NCI-H82 treated with DMSO at 0.1 percent for 48 hours (cell line): ENCODE data around the gene TACR3.
"Not testable (repeated sequence)": the region's sequence is repeated elsewhere in the genome, so short reads cannot be mapped to it uniquely, and the experiment has no call there.

Experiments
- DNase-seq: peaks from one replicate; lab custom pipeline; 2025; ENCODE audit not compliant: unreplicated experiment; lab: John Stamatoyannopoulos, UW

TACR3 gene, protein sequence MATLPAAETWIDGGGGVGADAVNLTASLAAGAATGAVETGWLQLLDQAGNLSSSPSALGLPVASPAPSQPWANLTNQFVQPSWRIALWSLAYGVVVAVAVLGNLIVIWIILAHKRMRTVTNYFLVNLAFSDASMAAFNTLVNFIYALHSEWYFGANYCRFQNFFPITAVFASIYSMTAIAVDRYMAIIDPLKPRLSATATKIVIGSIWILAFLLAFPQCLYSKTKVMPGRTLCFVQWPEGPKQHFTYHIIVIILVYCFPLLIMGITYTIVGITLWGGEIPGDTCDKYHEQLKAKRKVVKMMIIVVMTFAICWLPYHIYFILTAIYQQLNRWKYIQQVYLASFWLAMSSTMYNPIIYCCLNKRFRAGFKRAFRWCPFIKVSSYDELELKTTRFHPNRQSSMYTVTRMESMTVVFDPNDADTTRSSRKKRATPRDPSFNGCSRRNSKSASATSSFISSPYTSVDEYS

DNA sequence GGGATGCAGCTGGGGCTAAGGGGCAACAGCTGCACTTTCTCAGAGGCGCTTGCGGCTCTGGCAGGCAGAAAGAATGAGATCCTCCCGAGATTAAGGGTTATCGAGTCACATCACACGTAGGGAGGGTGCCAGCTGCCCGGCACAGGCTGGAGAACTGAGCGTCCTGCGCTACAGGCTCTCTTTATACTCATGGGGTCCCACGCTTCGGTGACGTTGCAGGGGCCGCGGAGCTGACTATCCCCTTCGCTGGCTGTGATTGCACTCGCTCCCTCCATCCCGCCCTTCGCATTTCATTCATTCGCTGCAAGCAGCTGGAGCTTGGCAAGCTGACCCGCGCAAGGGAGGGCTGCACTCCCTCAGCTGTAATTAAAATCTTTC, at the start of gene TACR3:
TACR3 (minus strand) TSS at position 156 of the 378 bp plus-strand sequence. CDS start 310 bp downstream, outside the sequence.
- DNase-seq: no peak

- no peak for DNase-seq
Measured at GRCh38 chr4:103757631-103758030, 37.8 kb upstream of the TACR3 start.

GRCh38 chr4:103756741-103757140, 37.0 kb upstream of the TACR3 start:
- no peak for DNase-seq

DNA sequence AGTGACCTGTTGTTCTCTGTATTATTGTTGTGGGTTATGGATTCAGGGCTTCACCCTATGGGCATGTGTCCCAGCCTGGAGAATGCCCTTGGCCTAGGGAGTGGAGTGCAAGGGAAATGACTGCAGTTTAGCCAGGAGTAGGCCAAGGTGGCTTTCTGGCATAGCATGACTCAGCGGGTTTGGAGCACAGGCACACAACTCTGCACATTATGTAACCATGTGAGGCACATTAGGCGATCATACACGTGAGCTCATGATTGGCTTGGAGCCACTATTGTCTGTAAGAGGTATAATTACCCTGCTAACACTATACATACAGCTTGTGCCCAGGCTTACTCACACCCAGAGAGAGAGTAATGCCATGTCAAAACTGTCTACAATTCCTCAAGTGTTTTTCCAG, 35.1 kb upstream of the TACR3 start:
- DNase-seq: no peak

- DNase-seq: no peak
Measured at GRCh38 chr4:103753868-103754653, 34.3 kb upstream of the TACR3 start.

DNA sequence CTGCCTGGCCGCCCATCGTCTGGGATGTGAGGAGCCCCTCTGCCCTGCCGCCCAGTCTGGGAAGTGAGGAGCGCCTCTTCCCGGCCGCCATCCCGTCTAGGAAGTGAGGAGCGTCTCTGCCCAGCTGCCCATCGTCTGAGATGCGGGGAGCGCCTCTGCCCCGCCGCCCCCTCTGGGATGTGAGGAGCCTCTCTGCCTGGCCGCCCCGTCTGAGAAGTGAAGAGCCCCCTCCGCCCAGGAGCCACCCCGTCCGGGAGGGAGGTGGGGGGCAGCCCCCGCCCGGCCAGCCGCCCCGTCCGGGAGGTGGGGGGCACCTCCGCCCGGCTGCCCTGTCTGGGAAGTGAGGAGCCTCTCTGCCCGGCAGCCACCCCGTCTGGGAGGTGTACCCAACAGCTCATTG, 3.4 kb upstream of the TACR3 start:
- not testable (repeated sequence) for DNase-seq

GRCh38 chr4:103721251-103721650, 1.5 kb upstream of the TACR3 start:
- DNase-seq: no peak

DNA sequence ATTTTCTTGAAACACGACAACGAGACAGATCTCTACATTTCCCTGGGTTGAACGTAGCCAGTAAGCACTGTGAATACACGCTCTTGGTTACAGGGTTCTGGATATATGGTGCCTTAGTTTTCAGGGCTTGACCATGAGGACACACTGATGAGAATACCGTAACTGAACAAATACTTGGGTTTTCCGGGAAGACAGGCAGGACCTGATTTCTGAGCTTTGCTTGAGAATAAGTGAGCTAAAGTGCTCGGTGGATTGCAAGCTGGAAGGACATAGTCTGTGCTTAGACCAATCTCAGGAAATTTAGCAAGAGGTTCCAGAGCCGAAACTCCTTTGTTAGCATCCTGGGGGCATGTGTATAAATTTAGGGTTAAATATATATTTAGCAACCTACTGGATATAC, 876 bp upstream of the TACR3 start:
- no peak for DNase-seq

DNA sequence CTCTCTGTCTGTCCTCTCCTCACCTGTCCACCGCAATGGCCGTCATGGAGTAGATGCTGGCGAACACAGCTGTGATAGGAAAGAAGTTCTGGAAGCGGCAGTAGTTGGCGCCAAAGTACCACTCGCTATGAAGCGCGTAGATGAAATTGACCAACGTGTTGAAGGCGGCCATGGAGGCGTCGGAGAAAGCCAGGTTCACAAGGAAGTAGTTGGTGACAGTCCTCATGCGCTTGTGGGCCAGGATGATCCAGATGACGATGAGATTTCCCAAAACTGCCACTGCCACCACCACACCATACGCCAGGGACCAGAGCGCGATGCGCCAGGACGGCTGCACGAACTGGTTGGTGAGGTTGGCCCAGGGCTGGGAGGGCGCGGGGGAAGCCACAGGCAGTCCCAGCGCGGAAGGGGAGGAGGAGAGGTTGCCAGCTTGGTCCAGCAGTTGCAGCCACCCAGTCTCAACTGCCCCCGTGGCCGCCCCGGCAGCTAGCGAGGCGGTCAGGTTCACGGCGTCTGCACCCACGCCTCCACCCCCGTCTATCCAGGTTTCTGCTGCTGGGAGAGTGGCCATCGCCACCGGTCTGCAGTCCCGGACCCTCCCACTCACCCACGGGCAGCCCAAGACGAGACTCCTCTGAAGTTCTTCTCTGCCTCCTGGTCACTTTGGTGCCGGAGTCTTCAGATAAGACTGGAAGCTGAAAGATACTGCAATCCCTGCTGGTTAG, 518 bp downstream of the TACR3 start:
- DNase-seq: no peak

DNA sequence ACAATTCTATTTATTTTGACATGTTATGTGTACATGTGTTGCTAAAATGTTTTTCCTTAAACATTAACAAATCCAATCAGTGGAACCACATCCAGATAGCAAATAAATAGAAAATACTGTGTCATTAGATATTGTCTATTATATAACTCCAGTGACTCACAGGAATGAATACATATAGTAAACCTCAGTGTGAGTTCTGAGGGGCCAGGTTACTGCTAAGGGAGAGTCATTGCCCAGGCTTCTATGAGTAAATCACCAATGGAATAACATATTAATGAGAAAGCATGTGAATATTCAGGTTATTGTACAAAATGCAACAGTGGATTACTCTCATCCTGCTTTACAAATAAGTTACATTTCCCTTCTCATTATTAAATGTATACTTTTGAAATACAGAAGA, 27.2 kb downstream of the TACR3 start:
- DNase-seq: no peak

DNA sequence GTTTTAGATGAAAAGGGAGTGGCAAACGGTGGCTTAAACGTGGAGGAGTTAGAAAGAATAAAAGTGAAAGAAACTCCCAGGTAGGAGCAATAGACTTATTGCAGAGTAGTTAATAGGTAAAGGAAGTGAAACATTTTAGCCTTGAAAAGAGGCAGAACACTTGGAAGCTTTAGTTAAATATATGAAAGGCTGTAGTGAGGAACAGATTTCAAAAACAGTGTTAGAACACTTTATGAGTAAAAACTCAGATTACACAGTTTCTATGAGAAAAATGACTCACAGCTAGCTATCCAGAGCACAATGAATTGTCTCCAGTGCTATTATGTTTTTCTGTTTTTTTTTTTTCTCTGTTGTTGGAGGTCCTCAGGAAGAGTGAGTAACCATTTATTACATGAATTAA, 45.8 kb downstream of the TACR3 start:
- no peak for DNase-seq

- not testable (repeated sequence) for DNase-seq
Measured at GRCh38 chr4:103666764-103667163, 53.0 kb downstream of the TACR3 start.

GRCh38 chr4:103664436-103665075, 55.2 kb downstream of the TACR3 start:
- no peak for DNase-seq

DNA sequence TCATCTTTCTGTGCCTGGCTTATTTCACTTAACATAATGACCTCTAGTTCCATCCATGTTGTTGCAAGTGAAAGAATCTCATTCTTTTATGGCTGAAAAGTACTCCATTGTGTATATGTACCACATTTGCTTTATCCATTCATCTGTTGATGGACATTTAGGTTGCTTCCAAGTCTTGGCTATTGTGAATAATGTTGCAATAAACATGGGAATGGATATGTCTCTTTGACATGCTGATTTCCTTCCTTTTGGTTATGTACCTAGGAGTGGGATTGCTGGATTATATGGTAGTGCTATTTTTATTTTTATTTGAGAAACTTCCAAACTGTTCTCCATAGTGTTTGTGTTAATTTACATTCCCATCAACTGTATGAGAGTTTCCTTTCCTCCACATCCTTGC, 71.2 kb downstream of the TACR3 start:
- no peak for DNase-seq

- DNase-seq: no peak
Measured at GRCh38 chr4:103645991-103646390, 73.8 kb downstream of the TACR3 start.

DNA sequence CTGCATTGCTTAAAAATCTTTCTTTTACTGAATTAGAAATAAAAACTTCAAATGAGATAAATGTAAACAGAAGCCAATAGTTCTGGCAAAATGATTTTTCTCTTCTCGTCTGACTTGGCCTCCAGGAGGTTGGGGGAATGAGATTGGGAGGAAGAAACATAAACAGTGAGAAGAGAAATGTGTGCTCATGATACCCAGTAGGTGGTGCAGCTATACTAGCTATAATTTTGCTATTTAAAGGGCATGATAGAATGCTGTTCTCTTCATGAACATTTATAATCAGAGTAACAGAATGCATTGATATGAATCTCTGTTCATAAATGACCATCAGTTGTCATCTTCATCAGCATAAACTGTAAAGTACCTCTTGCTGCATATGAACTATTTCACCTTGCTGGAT, 85.5 kb downstream of the TACR3 start:
- DNase-seq: no peak

DNA sequence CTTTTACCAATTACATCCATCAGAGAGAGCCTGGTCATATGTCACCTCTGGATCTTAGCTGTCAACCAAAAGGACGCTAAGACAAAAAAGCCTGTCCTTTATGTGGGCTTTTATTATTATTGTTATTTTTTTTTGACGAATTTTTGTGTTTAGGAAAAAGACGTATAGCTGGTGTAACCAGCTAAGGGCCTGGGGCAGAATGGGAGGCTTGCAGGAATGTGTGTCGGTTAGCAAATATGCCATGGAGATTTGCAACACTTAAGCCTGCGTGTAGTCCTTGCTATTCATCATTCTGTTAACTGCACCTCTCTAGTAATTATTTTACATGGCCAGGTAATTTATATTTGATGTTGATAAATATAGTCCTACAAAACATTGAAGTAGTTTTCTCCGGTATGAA, 93.5 kb downstream of the TACR3 start:
- no peak for DNase-seq

GRCh38 chr4:103591841-103592240, 127.9 kb downstream of the TACR3 start:
- no peak for DNase-seq

DNA sequence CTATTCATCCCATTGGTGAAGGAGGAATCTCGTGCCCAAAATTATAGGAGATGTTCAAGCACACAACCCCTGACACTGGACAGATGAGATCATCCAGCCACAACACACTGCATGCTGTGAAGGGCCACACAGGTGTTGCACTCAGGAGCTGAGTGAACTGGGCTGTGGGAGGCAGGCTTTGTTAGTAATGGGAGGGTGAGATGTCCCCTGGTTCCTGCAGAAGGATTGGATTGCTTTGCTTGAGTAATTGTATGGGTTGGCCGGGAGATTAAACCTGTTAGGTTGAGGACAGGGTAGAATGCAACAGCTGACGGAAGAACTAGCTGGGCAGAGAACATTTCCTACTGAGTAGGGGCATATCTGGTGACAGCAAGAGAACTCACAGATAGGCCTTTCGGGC, 152.2 kb downstream of the TACR3 start:
- DNase-seq: no peak

DNA sequence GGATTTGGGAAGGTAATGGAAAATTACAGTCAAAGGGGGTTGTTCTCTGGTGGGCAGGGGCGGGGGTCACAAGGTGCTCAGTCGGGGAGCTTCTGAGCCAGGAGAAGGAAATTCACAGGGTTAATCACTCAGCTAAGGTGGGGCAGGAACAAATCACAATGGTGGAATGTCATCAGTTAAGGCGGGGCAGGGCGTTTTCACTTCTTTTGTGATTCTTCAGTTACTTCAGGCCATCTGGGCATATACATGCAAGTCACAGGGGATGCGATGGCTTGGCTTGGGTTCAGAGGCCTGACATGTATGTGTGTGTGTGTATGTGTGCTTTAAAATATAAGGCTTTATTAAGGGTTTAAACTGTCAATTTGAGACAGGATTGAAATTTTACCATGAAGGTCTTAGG, 160.6 kb downstream of the TACR3 start:
- DNase-seq: not testable (repeated sequence)
